Stimulated activated CD8-positive, alpha-beta memory T cell treated with anti-CD3 and anti-CD28 coated beads, Interleukin-15, amount 100 ng/mL, for 4 hours (primary cell): ENCODE data around the gene DHRS9.
"Not testable (repeated sequence)": the region's sequence is repeated elsewhere in the genome, so short reads cannot be mapped to it uniquely, and the experiment has no call there.

Experiments used
- DNase-seq, 2 donors: peaks; one replicate each; pipeline ENCODE4 v3.0.0-alpha.2; 2020; ENCODE audit warnings: low read depth in 2 of 2

The DHRS9 gene

DNA sequence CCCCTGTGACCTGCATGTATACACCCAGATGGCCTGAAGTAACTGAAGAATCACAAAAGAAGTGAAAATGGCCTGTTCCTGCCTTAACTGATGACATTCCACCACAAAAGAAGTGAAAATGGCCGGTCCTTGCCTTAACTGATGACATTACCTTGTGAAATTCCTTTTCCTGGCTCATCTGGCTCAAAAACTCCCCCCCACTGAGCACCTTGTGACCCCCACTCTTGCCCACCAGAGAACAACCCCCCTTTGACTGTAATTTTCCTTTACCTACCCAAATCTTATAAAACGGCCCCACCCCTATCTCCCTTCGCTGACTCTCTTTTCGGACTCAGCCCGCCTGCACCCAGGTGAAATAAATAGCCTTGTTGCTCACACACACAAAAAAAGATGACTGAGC is 67.1 kb downstream of the DHRS9 start:
- DNase-seq, result not testable (repeated sequence)

DNA sequence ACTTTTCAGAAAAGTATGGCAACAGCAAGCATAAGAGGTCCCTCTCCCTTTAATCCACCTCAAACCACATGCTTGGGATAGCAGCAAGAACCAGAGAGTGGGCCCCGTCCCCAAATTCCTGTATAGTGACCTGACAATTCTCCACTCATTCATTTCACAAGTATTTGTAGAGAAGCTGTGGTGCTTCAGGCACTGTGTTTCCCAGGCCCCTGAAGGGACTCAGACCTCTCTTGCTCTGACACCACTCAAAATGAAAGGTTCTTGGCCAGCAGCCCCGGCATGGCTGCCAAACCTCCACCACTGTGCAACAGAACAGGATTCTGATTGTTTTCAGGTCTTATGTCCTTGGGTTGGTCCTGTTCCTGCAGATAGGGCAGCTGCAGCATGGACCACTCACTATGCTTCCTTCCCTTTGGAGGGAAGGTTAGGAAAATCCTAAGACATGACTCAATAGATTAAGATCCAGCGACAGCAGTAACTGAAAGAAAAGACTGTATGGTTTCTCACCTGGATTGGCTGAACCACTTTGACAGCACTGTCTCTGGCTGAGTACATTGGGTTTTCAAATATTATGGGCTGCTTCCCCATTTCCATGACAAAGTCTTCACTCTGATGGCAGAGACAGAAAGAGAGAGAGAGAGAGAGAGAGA is 67.6 kb downstream of the DHRS9 start:
- DNase-seq, result no peak

DNA sequence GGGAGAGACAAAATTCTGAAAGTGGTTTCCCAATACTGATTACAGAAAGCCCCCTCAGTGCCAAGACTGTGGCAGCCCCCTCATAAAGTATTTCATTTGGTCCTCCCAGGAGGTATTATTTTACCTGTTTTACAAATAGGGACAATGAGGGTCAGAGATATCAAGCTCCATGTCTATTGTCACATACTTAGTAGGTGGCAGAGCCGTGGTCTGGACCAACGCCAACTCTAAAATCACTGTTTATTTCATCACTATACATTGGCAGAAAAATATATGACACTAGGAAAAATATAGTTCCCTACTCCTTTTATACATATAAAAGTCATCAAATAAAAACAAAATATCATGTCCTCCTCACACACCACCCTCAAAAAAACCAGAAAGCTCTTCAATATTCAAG is 68.6 kb downstream of the DHRS9 start:
- no peak for DNase-seq

DNA sequence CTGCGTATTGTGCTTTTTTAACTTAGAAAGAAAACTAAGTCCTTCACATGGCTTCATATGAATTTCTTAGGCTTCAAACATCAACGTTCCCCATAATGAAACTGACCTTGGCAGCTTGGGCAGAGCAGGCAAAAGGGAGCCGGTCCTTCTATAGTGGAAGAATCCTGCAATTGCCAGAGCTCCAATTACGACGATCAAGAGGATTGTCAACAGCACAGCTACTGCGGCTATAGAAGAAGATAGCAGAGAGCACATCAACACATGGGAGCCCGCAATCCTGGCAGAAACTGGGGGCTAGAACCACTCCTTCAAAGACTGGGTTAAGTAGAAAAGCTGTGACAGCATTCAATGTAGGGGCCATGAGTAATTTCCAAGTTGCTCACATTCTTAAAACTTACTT is 69.8 kb downstream of the DHRS9 start:
- no peak for DNase-seq

DNA sequence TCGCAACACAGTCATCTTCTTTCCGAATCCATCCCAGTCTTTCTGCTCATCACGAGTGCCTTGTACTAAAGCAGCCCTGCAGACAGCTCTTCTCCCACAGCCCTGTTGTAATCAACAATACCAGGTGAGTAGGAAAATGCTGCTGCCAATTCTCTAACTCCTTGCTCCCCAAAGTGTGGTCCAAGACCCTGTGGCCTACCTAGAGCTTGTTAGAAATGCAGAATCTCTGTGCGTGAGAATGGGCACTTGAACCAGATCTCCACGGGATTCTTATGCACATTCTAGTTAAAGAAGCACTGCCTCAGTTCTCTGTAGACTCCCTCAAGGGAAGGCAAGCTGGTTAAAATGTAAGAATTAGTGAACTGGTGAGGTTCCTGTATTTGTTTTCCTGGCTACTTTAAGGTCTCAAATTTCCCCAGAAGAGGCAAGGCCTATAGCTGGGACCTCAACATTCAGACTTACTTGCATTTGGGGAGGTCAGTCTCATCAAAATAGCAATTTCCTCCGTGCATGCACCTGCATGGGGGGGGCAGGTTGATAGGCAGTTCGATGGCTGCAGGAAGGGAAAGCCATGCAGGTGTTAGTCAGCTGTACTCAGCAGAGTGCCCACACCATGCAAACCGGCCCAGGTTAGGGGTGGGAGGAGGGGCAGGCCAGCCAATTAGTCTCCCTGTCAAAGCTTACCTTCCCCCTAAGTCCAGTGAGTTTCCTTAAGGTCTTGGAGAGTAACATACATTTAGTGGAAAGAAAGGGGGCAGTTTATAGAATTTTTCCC is 70.8 kb downstream of the DHRS9 start:
- no peak for DNase-seq

- peak; percentile 2 to 29 for DNase-seq
Measured at GRCh38 chr2:169141713-169142352, 72.5 kb downstream of the DHRS9 start.

- no peak for DNase-seq
Measured at GRCh38 chr2:169143998-169144397, 74.6 kb downstream of the DHRS9 start.
